ENCODE measurements around the gene ZNF287. TPM values are rescaled to one million over a fixed set of nuclear protein-coding genes. Genes with fewer than 3 reads are reported as not detected.

ZNF287 gene
- total and polyA plus RNA-seq, 9 donors, result 2.8 to 11.4 (median 6.8) TPM

DNA sequence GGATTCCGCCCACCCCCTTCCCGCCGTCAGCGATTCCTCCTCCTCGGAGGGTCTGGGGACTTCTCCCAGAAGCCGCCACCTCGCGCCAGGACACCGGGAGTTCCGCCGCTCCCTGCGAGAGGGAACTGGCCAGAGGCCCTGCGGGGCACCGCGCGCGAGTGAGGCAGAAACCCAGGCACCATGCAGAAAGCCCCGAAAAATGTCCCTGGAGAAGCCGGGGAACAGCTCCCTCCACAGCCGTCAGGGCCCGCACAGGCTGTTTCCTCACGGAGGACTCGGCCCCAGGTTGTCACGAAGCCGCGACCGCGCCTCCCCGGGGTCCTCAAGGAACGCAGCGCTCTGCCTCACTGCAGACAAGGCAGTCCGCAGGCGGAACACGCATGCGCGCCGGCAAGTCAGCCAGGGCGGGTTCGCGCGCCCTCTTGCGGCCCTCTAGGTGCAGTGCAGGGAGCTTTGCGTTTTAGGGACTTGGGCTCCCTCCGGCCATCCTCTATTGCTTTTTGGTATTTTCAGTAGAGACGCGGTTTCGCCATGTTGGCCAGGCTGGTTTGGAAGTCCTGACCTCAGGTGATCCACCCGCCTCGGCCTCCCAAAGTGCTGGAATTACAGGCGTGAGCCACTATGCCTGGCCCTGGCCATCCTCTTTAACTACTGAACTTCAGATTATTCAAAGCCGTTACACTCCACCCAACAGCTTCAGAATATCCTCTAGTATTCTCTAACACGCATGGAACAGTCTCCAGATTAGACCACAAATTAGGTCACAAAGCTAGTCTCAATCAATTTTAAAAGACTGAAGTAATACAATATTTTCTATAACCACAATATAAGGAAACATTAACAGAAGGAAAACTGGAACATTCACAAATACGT is 20.3 kb upstream of the ZNF287 start:
- H3K27ac ChIP-seq, result no peak overlapping the region
- peak; percentile 88 to 94 (median 91) for DNase-seq
- TF ChIP-seq, protein P1, sequence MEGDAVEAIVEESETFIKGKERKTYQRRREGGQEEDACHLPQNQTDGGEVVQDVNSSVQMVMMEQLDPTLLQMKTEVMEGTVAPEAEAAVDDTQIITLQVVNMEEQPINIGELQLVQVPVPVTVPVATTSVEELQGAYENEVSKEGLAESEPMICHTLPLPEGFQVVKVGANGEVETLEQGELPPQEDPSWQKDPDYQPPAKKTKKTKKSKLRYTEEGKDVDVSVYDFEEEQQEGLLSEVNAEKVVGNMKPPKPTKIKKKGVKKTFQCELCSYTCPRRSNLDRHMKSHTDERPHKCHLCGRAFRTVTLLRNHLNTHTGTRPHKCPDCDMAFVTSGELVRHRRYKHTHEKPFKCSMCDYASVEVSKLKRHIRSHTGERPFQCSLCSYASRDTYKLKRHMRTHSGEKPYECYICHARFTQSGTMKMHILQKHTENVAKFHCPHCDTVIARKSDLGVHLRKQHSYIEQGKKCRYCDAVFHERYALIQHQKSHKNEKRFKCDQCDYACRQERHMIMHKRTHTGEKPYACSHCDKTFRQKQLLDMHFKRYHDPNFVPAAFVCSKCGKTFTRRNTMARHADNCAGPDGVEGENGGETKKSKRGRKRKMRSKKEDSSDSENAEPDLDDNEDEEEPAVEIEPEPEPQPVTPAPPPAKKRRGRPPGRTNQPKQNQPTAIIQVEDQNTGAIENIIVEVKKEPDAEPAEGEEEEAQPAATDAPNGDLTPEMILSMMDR (IDR thresholded peaks at IDR 0.05), result peak; percentile 82 to 98 (median 89)
- TF ChIP-seq POLR2A (IDR thresholded peaks at IDR 0.05) (no peak), EP300 (IDR thresholded peaks at IDR 0.05) (no peak)
- peaks cover 1% of the 10 kb centered on the region for H3K4me1 ChIP-seq (ENCODE audit: insufficient read depth)
- no peaks in the 10 kb centered on the region for H3K27me3 ChIP-seq
- peak overlapping the region; percentile 53 for H3K4me3 ChIP-seq
- no peaks in the 10 kb centered on the region for H3K36me3 ChIP-seq
- intact Hi-C loops (cut with DNase I), result no loop called here
- WGBS, 3 donors, result 5 to 6% (median 5%) methylated on average over 41 to 53 of the region's 53 CpGs
- no peaks in the 10 kb centered on the region for H3K9me3 ChIP-seq

DNA sequence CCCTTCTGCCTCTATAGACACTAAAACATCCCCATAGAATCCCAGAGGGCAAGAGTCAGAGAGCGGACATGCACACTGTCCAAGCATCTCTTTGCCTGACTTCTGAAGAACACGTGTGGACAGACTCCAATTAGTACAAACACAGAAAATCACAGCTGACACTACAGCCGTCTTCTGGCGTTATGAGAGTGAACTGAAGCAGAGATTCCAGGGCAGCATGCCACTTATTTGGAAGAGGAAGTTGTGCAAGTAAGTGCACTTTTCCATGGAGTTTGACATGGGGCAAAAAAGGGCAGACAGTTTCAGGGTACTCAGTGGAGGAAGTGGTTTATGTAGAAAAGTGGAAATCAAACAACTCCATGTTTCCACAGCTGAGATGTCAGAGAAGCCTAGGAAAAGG is 16.8 kb upstream of the ZNF287 start:
- WGBS, 3 donors, result 33 to 35% (median 33%) methylated on average over 4 of the region's 4 CpGs
- intact Hi-C loops (cut with DNase I), result no loop called here
- no peaks in the 10 kb centered on the region for H3K36me3 ChIP-seq
- no peak for DNase-seq
- H3K27me3 ChIP-seq, result no peaks in the 10 kb centered on the region
- H3K4me1 ChIP-seq (ENCODE audit: insufficient read depth), result peaks cover 1% of the 10 kb centered on the region
- H3K27ac ChIP-seq, result no peak overlapping the region
- no peaks in the 10 kb centered on the region for H3K9me3 ChIP-seq
- H3K4me3 ChIP-seq, result no peak overlapping the region
- TF ChIP-seq EP300 (IDR thresholded peaks at IDR 0.05) (no peak), POLR2A (IDR thresholded peaks at IDR 0.05) (no peak)
- TF ChIP-seq, protein P1 (IDR thresholded peaks at IDR 0.05), result no peak

DNA sequence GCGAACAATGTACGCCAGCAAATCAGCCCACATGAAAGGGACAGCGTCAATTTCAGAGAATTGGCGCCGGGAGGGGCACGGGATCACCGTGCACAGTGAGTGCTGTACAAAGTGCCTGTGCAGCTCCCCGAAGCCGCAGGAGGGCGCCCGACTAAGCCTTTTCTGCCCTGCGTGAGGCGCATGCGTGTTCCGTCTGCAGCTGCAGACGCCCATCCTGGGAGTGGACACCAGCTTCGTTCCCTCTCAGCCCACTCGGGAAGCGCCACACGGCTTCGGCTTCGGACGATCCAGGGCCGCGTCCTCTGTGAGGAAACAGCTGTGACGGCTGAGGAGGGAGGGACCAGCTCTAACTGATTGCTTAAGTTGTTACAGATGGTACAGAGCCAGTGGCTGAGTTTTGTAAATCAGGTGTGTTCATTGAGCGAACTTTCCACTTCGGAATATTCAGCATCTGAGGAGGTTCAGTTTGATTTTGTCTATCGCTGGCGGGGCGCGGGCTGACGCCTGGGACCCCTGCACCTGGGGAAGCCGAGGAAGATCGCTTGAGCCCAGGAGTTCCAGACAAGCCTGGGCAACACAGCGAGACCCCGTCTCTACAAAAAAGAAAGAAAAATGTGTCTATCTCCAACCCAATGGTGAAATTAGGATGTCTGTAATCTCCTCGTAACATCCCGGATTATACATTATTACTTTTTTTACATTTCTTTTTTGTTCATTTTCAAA is 15.4 kb upstream of the ZNF287 start:
- no peak overlapping the region for H3K27ac ChIP-seq
- TF ChIP-seq, protein P1 (IDR thresholded peaks at IDR 0.05), result peak; percentile 64 to 69 (median 65)
- no peak for TF ChIP-seq EP300 (IDR thresholded peaks at IDR 0.05)
- no peaks in the 10 kb centered on the region for H3K27me3 ChIP-seq
- peaks cover under 1% of the 10 kb centered on the region for H3K4me1 ChIP-seq (ENCODE audit: insufficient read depth)
- DNase-seq, result peak; percentile 89 to 94 (median 91)
- intact Hi-C loops (cut with DNase I), result no loop called here
- H3K36me3 ChIP-seq, result no peaks in the 10 kb centered on the region
- no peaks in the 10 kb centered on the region for H3K9me3 ChIP-seq
- WGBS, 3 donors, result 6 to 9% (median 9%) methylated on average over 39 of the region's 39 CpGs
- H3K4me3 ChIP-seq, result peak overlapping the region; percentile 3

DNA sequence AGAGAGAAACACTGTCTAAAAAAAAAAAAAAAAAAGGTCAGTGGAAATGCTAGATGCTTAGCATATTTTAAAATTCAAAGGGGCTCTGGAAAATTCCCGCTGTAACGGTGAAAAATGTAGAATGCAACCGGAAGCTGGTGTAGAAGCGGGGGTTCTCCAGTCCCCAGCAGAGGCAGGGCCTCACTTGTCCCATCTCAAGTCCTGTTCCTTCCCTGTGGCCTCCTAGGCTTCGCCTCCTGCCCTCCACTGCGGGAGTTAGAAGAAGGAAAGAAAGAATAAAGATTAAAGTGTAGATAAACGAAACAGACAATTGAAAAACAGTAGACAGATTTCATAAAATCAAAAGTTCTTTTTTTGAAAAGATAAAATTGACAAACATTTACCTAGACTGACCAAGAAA is 14.8 kb upstream of the ZNF287 start:
- no peaks in the 10 kb centered on the region for H3K9me3 ChIP-seq
- no peaks in the 10 kb centered on the region for H3K36me3 ChIP-seq
- DNase-seq, result no peak
- WGBS, 3 donors, result 40 to 47% (median 46%) methylated on average over 7 of the region's 7 CpGs
- no peaks in the 10 kb centered on the region for H3K27me3 ChIP-seq
- TF ChIP-seq, protein P1 (IDR thresholded peaks at IDR 0.05), result no peak
- TF ChIP-seq POLR2A (IDR thresholded peaks at IDR 0.05), result no peak
- no peak for TF ChIP-seq EP300 (IDR thresholded peaks at IDR 0.05)
- H3K4me1 ChIP-seq (ENCODE audit: insufficient read depth), result no peaks in the 10 kb centered on the region
- H3K4me3 ChIP-seq, result no peak overlapping the region
- intact Hi-C loops (cut with DNase I), result no loop called here
- no peak overlapping the region for H3K27ac ChIP-seq
